Glomerular endothelial cell (primary cell): ENCODE results near the gene NPPA. TPM values are rescaled to one million over a fixed set of nuclear protein-coding genes. Genes with fewer than 3 reads are reported as not detected.

ENCODE experiments used
- total RNA-seq: library from RNA; depleted of rRNA; stranded (reverse); fragments of >200 nt; gene quantifications from 2 replicates; pipeline ENCODE4 v1.2.3, GENCODE V29; 2015

NPPA gene
- total RNA-seq, 1 donor from 2014 or later = not detected

Other genes starting within 250 kb of the NPPA start
- 0.12 and 0.92 TPM in 2 replicates for gene FBXO2, start 193.4 kb downstream of the NPPA start, total RNA-seq
- 12.4 and 15.2 TPM in 2 replicates for gene FBXO44, start 192.9 kb downstream of the NPPA start, total RNA-seq
- 9.0 and 12.4 TPM in 2 replicates for gene FBXO6, start 183.6 kb downstream of the NPPA start, total RNA-seq
- gene MAD2L2, start 166.6 kb downstream of the NPPA start, total RNA-seq = 30.0 and 35.1 TPM in 2 replicates
- gene DRAXIN, start 156.1 kb downstream of the NPPA start, total RNA-seq = 0.29 and 0.68 TPM in 2 replicates
- 54.1 and 68.0 TPM in 2 replicates for gene AGTRAP, start 111.6 kb downstream of the NPPA start, total RNA-seq
- gene C1orf167, start 85.6 kb downstream of the NPPA start, total RNA-seq = not detected in 2 replicates
- 14.4 and 27.4 TPM in 2 replicates for gene MTHFR, start 41.8 kb downstream of the NPPA start, total RNA-seq
- gene CLCN6, start 41.6 kb downstream of the NPPA start, total RNA-seq = 11.3 and 14.1 TPM in 2 replicates
- gene NPPB, start 11.2 kb upstream of the NPPA start, total RNA-seq = 0.34 and 1.5 TPM in 2 replicates
- 117 and 120 TPM in 2 replicates for gene KIAA2013, start 78.6 kb upstream of the NPPA start, total RNA-seq
- gene PLOD1, start 86.9 kb upstream of the NPPA start, total RNA-seq = 626 and 680 TPM in 2 replicates
- gene MFN2, start 132.7 kb upstream of the NPPA start, total RNA-seq = 61.1 and 63.8 TPM in 2 replicates
- 38.2 and 47.6 TPM in 2 replicates for gene MIIP, start 171.7 kb upstream of the NPPA start, total RNA-seq
- gene TNFRSF8, start 215.5 kb upstream of the NPPA start, total RNA-seq = 0.18 TPM in 1 of 2 replicates, not detected in the other